H1 (cell line): ENCODE measurements around the gene SIM2. TPM values are rescaled to one million over a fixed set of nuclear protein-coding genes. Genes with fewer than 3 reads are reported as not detected.

Experiments used
- CTCF ChIA-PET: fragments of 300-600 bp; sonication (Branson Sonifier 250); formaldehyde crosslinking; loops from one replicate; lab custom pipeline; 2021; ENCODE audit not compliant: partially characterized antibody; lab: Charles Lee
- POLR2A ChIA-PET: fragments of 300-600 bp; sonication (Branson Sonifier 250); formaldehyde crosslinking; loops from one replicate; lab custom pipeline; 2021; ENCODE audit warnings: inconsistent platforms; ENCODE audit not compliant: partially characterized antibody; lab: Charles Lee
- DNase-seq, 2 experiments: peaks; one replicate each; pipeline versions ENCODE4 v3.0.0 to v3.0.0-alpha.2; 2010 to 2022; ENCODE audit warnings: low spot score in 2 of 2, low read depth in 1 of 2, mixed read lengths in 1 of 2
- FAIRE-seq: peaks from 2 replicates; lab custom pipeline; 2011; peaks lifted over from hg19 to GRCh38; lab: Jason Lieb, UNC
- H2AFZ ChIP-seq: 2 replicates; pipeline ENCODE4 v1.8.1; 2012; ENCODE audit warnings: low read length, inconsistent platforms
- H2AK5ac ChIP-seq: 2 replicates; pipeline ENCODE4 v1.6.1; 2013; ENCODE audit warnings: low read depth, low read length
- H2BK120ac ChIP-seq: replicated peaks from 2 replicates; pipeline ENCODE3; 2013; ENCODE audit warnings: low read depth, low read length, inconsistent platforms
- H2BK12ac ChIP-seq: 2 replicates; pipeline ENCODE4 v1.6.1; 2013; ENCODE audit warnings: low read depth, low read length
- H2BK15ac ChIP-seq: 2 replicates; pipeline ENCODE4 v1.6.1; 2013; ENCODE audit warnings: low read length
- H2BK20ac ChIP-seq: 2 replicates; pipeline ENCODE4 v1.6.1; 2013; ENCODE audit warnings: low read length
- H2BK5ac ChIP-seq: 2 replicates; pipeline ENCODE4 v1.6.1; 2013; ENCODE audit warnings: low read depth, low read length
- H3K14ac ChIP-seq: 2 replicates; pipeline ENCODE4 v1.6.1; 2013; ENCODE audit warnings: inconsistent platforms; ENCODE audit not compliant: insufficient read length
- H3K18ac ChIP-seq: 2 replicates; pipeline ENCODE4 v1.6.1; 2013; ENCODE audit warnings: low read length; ENCODE audit errors: extremely low read depth
- H3K23ac ChIP-seq: 2 replicates; pipeline ENCODE4 v1.6.1; 2013; ENCODE audit warnings: inconsistent platforms; ENCODE audit not compliant: insufficient read length
- H3K23me2 ChIP-seq: 2 replicates; pipeline ENCODE4 v1.6.1; 2013; ENCODE audit warnings: low read depth, low read length
- H3K27ac ChIP-seq: 2 replicates; pipeline ENCODE4 v1.6.1; 2011; ENCODE audit warnings: low read depth, low read length, inconsistent platforms
- H3K27me3 ChIP-seq, 4 experiments: replicated peaks in 1 of 4; 1 replicate in 1 of 4; 2 replicates in 3 of 4; pipeline versions ENCODE4 v1.6.1 to v1.8.1; 2011 to 2013; ENCODE audit warnings: low read length in 3 of 4, mild to moderate bottlenecking in 3 of 4, inconsistent platforms in 2 of 4, mixed read lengths in 2 of 4, moderate library complexity in 1 of 4; ENCODE audit not compliant: control insufficient read depth in 3 of 4, insufficient read depth in 3 of 4; ENCODE audit errors: extremely low read depth in 1 of 4
- H3K36me3 ChIP-seq, 4 experiments: 2 replicates each; pipeline versions ENCODE4 v1.6.1 to v1.8.1; 2011 to 2013; ENCODE audit warnings: mild to moderate bottlenecking in 4 of 4, low read length in 3 of 4, moderate library complexity in 2 of 4, control low read depth in 1 of 4, inconsistent platforms in 1 of 4; ENCODE audit not compliant: insufficient read depth in 4 of 4, control insufficient read depth in 2 of 4
- H3K4ac ChIP-seq: replicated peaks from 2 replicates; pipeline ENCODE3; 2013; ENCODE audit warnings: low read length, low read depth, mixed read lengths, inconsistent platforms; ENCODE audit not compliant: insufficient read length
- H3K4me1 ChIP-seq, 4 experiments: replicated peaks in 1 of 4; 1 replicate in 1 of 4; 2 replicates in 3 of 4; pipeline versions ENCODE4 v1.6.1 to v1.8.1; 2011 to 2013; ENCODE audit warnings: low read length in 3 of 4, inconsistent platforms in 2 of 4, mixed read lengths in 1 of 4; ENCODE audit not compliant: insufficient read depth in 4 of 4, control insufficient read depth in 3 of 4
- H3K4me2 ChIP-seq, 2 experiments: 2 replicates each; pipeline versions ENCODE4 v1.6.1 to v1.8.1; 2011 to 2013; ENCODE audit warnings: low read depth in 2 of 2, low read length in 2 of 2, control low read depth in 1 of 2, inconsistent platforms in 1 of 2, mild to moderate bottlenecking in 1 of 2; ENCODE audit not compliant: insufficient read depth in 1 of 2
- H3K4me3 ChIP-seq, 4 experiments: fragments of 200-600, 300-600 bp in 1 of 4; sonication (generic), shearing (Covaris generic), sonication (Bioruptor Twin) in 1 of 4; 2 replicates each; pipeline versions ENCODE4 v1.5.1 to v1.8.1; 2011 to 2016; ENCODE audit warnings: low read length in 4 of 4, low read depth in 3 of 4, control low read depth in 2 of 4, inconsistent platforms in 2 of 4, mild to moderate bottlenecking in 2 of 4, mixed read lengths in 1 of 4, moderate library complexity in 1 of 4; ENCODE audit not compliant: insufficient read depth in 2 of 4; ENCODE audit errors: extremely low read depth in 1 of 4
- H3K56ac ChIP-seq: replicated peaks from 2 replicates; pipeline ENCODE3; 2013; ENCODE audit warnings: low read depth, mild to moderate bottlenecking, mixed read lengths, low read length, inconsistent platforms; ENCODE audit not compliant: insufficient read length
- H3K79me1 ChIP-seq: 2 replicates; pipeline ENCODE4 v1.6.1; 2013; ENCODE audit warnings: low read depth, low read length, control low read depth
- H3K79me2 ChIP-seq, 2 experiments: 2 replicates each; pipeline versions ENCODE4 v1.6.1 to v1.8.1; 2012 to 2013; ENCODE audit warnings: low read length in 2 of 2, mild to moderate bottlenecking in 2 of 2, inconsistent platforms in 1 of 2; ENCODE audit not compliant: insufficient read depth in 2 of 2, control insufficient read depth in 1 of 2
- H3K9ac ChIP-seq, 4 experiments: replicated peaks in 1 of 4; 1 replicate in 1 of 4; 2 replicates in 3 of 4; pipeline versions ENCODE4 v1.6.1 to v1.8.1; 2011 to 2013; ENCODE audit warnings: low read depth in 3 of 4, low read length in 3 of 4, control low read depth in 2 of 4, mild to moderate bottlenecking in 2 of 4, moderate library complexity in 2 of 4, inconsistent platforms in 1 of 4; ENCODE audit errors: extremely low read depth in 1 of 4
- H3K9me3 ChIP-seq, 2 experiments: 2 replicates each; pipeline versions ENCODE4 v1.6.1 to v1.8.1; 2012 to 2013; ENCODE audit warnings: mild to moderate bottlenecking in 2 of 2, moderate library complexity in 2 of 2, control low read depth in 1 of 2, inconsistent platforms in 1 of 2, low read depth in 1 of 2, low read length in 1 of 2, mixed read lengths in 1 of 2; ENCODE audit not compliant: insufficient read depth in 2 of 2
- H4K20me1 ChIP-seq, 2 experiments: replicated peaks in 1 of 2; 2 replicates each; pipeline versions ENCODE3 to v1.8.1; 2011 to 2013; ENCODE audit warnings: inconsistent platforms in 2 of 2, low read length in 2 of 2, mild to moderate bottlenecking in 1 of 2; ENCODE audit not compliant: insufficient read depth in 2 of 2, control insufficient read depth in 1 of 2
- H4K5ac ChIP-seq: 2 replicates; pipeline ENCODE4 v1.6.1; 2013; ENCODE audit warnings: low read length, low read depth, mixed read lengths, inconsistent platforms; ENCODE audit not compliant: insufficient read length
- H4K8ac ChIP-seq: 2 replicates; pipeline ENCODE4 v1.8.0; 2013; ENCODE audit warnings: mild to moderate bottlenecking, moderate library complexity, low read length, inconsistent platforms; ENCODE audit not compliant: insufficient read depth; ENCODE audit errors: extremely low read depth
- H4K91ac ChIP-seq: replicated peaks from 2 replicates; pipeline ENCODE3; 2013; ENCODE audit warnings: low read length, mixed read lengths, inconsistent platforms; ENCODE audit not compliant: insufficient read length
- BCL11A ChIP-seq, 2 experiments: IDR thresholded peaks; one replicate each; pipeline ENCODE4 v1.6.1; 2011; ENCODE audit warnings: low read depth in 2 of 2, low read length in 2 of 2, mild to moderate bottlenecking in 2 of 2
- CBX5 ChIP-seq: fragments of 300-800, 300-1000 bp; sonication (generic); IDR thresholded peaks from 2 replicates; pipeline ENCODE4 v1.7.1; 2016; ENCODE audit warnings: antibody characterized with exemption, low read length, low read depth
- EP300 ChIP-seq, 2 experiments: IDR thresholded peaks; 1 replicate in 1 of 2; 2 replicates in 1 of 2; pipeline ENCODE4 v1.6.1; 2011 to 2012; ENCODE audit warnings: low read depth in 2 of 2, low read length in 2 of 2, mild to moderate bottlenecking in 2 of 2, borderline replicate concordance in 1 of 2, inconsistent platforms in 1 of 2, moderate library complexity in 1 of 2
- RAD21 ChIP-seq, 2 experiments: IDR thresholded peaks in 1 of 2; conservative IDR thresholded peaks in 1 of 2; 2 replicates each; pipeline ENCODE4 v1.6.1; 2011; ENCODE audit warnings: low read depth in 2 of 2, low read length in 2 of 2, improper control_type of control experiment in 1 of 2, inconsistent platforms in 1 of 2, mild to moderate bottlenecking in 1 of 2, moderate library complexity in 1 of 2
- RFX5 ChIP-seq: IDR thresholded peaks from 2 replicates; pipeline ENCODE4 v1.6.1; 2011; ENCODE audit warnings: low read depth, low read length, improper control_type of control experiment, borderline replicate concordance
- SIX5 ChIP-seq: IDR thresholded peaks from 2 replicates; pipeline ENCODE4 v1.6.1; 2011; ENCODE audit warnings: mild to moderate bottlenecking, low read depth, low read length
- SRF ChIP-seq: IDR thresholded peaks from 2 replicates; pipeline ENCODE4 v1.6.1; 2011; ENCODE audit warnings: mild to moderate bottlenecking, low read depth, low read length, moderate library complexity
- SUZ12 ChIP-seq: fragments of 200-600 bp; sonication (generic); IDR thresholded peaks from 2 replicates; pipeline ENCODE4 v1.6.1; 2012; ENCODE audit warnings: mild to moderate bottlenecking, inconsistent platforms, low read length, moderate library complexity, mixed read lengths
- polyA plus RNA-seq, 7 experiments: library from polyadenylated mRNA; depleted of rRNA in 3 of 7; stranded (reverse) in 5 of 7; unstranded in 2 of 7; fragments of >200 nt in 5 of 7; fragments of 200-250 nt in 2 of 7; gene quantifications; 1 replicate in 5 of 7; 2 replicates in 1 of 7; 4 replicates in 1 of 7; pipeline versions ENCODE4 v1.2.1 to v1.2.3, GENCODE V29; 2011 to 2013; ENCODE audit warnings: missing spikeins in 2 of 7, mixed read lengths in 2 of 7
- total RNA-seq: library from RNA; stranded (reverse); fragmentation: NEBNext Ultra II Directional; extraction: Animal tissue kit (Norgen Biotek cat#: 25700); gene quantifications from 2 replicates; pipeline ENCODE4 v1.2.1, GENCODE V29; 2021
- TF ChIP-seq, protein P1 (sequence below): IDR thresholded peaks from 2 replicates; pipeline ENCODE4 v1.6.1; 2012; ENCODE audit warnings: inconsistent platforms
- TF ChIP-seq, protein P2 (sequence below): IDR thresholded peaks from 2 replicates; pipeline ENCODE4 v1.6.1; 2012; ENCODE audit warnings: low read length, inconsistent platforms
- TF ChIP-seq, protein P3 (sequence below): IDR thresholded peaks from 2 replicates; pipeline ENCODE4 v1.6.1; 2011; ENCODE audit warnings: low read depth, mild to moderate bottlenecking, low read length; ENCODE audit not compliant: insufficient read depth

SIM2 gene
- total and polyA plus RNA-seq, 2 of the 8 experiments (the other 6 are each of a cell fraction or from before 2014, with no cell fraction given): 0.05 to 0.26 TPM

DNA sequence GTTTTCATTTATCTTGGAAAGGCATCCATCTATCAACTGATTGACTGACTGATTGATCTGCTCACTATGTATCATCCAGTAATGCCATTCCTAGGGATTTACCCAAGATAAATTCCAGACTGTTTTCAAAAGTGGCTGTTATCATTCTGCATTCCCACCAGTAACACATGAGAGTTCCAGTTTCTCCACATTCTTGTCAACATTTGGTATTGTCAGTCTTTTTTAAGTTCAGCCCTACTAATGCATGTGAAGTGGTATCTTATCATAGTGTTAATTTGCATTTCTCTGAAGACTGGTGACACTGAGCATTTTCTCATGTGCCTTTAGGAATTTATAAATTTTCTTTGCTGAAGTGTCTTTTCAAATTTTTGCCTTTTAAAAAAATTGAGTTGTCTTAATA, 99.6 kb downstream of the SIM2 start:
- POLR2A ChIA-PET: no interaction called here
- Histone ChIP-seq H3K36me3 (no peaks in the 10 kb centered on the region), H3K79me1 (no peaks in the 10 kb centered on the region), H2BK12ac (no peak overlapping the region), H4K8ac (no peak overlapping the region), H3K14ac (no peak overlapping the region), H3K27me3 (no peaks in the 10 kb centered on the region; a peak in 1 of 7 replicates), H2BK15ac (no peak overlapping the region), H3K4me2 (no peak overlapping the region), H3K79me2 (no peaks in the 10 kb centered on the region), H4K5ac (no peak overlapping the region), H2BK5ac (no peak overlapping the region), H3K23me2 (no peaks in the 10 kb centered on the region), H3K4me1 (no peaks in the 10 kb centered on the region), H2AFZ (no peak overlapping the region), H3K9ac (no peak overlapping the region), H3K4me3 (no peak overlapping the region), H4K91ac (no peak overlapping the region), H2BK120ac (no peak overlapping the region), H3K56ac (no peak overlapping the region), H2AK5ac (no peak overlapping the region), H4K20me1 (no peaks in the 10 kb centered on the region), H2BK20ac (no peak overlapping the region), H3K9me3 (peaks cover 0 to 15% of the 10 kb centered on the region in 2 experiments; a peak in 2 of 4 replicates), H3K4ac (no peak overlapping the region), H3K23ac (no peak overlapping the region), H3K18ac (no peak overlapping the region), H3K27ac (no peak overlapping the region)
- CTCF ChIA-PET: interaction anchor here (0.6 kb wide), 1 partner anchor 41 kb away, joined by 3 read pairs; no protein-coding TSS in a partner anchor
- no peak for FAIRE-seq
- no peak for DNase-seq
- no peak for TF ChIP-seq BCL11A (IDR thresholded peaks at IDR 0.05; ENCODE audit: low read depth in 2 of 2, low read length in 2 of 2)
- TF ChIP-seq, protein P1, sequence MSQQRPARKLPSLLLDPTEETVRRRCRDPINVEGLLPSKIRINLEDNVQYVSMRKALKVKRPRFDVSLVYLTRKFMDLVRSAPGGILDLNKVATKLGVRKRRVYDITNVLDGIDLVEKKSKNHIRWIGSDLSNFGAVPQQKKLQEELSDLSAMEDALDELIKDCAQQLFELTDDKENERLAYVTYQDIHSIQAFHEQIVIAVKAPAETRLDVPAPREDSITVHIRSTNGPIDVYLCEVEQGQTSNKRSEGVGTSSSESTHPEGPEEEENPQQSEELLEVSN: no peak
- TF ChIP-seq SIX5: no peak
- TF ChIP-seq CBX5: no peak
- TF ChIP-seq RAD21 (IDR thresholded peaks at IDR 0.05 in 1 of 2, conservative IDR thresholded peaks at IDR 0.05 in 1 of 2; ENCODE audit: low read depth in 2 of 2, low read length in 2 of 2): no peak
- TF ChIP-seq EP300 (IDR thresholded peaks at IDR 0.05; ENCODE audit: borderline replicate concordance in 1 of 2, low read depth in 2 of 2, low read length in 2 of 2): no peak
- TF ChIP-seq SRF: no peak
- no peak for TF ChIP-seq RFX5
- TF ChIP-seq, protein P2, sequence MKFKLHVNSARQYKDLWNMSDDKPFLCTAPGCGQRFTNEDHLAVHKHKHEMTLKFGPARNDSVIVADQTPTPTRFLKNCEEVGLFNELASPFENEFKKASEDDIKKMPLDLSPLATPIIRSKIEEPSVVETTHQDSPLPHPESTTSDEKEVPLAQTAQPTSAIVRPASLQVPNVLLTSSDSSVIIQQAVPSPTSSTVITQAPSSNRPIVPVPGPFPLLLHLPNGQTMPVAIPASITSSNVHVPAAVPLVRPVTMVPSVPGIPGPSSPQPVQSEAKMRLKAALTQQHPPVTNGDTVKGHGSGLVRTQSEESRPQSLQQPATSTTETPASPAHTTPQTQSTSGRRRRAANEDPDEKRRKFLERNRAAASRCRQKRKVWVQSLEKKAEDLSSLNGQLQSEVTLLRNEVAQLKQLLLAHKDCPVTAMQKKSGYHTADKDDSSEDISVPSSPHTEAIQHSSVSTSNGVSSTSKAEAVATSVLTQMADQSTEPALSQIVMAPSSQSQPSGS: no peak
- TF ChIP-seq, protein P3, sequence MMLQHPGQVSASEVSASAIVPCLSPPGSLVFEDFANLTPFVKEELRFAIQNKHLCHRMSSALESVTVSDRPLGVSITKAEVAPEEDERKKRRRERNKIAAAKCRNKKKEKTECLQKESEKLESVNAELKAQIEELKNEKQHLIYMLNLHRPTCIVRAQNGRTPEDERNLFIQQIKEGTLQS: no peak
- TF ChIP-seq SUZ12: no peak
